GM19193 (cell line): Measurements from ENCODE around the gene SIM1.

Experiments used
- POLR2A ChIP-seq: IDR thresholded peaks from 4 replicates; pipeline ENCODE4 v1.6.1; 2011; ENCODE audit not compliant: insufficient read depth, insufficient read length; ENCODE audit errors: extremely low read depth

Gene SIM1

DNA sequence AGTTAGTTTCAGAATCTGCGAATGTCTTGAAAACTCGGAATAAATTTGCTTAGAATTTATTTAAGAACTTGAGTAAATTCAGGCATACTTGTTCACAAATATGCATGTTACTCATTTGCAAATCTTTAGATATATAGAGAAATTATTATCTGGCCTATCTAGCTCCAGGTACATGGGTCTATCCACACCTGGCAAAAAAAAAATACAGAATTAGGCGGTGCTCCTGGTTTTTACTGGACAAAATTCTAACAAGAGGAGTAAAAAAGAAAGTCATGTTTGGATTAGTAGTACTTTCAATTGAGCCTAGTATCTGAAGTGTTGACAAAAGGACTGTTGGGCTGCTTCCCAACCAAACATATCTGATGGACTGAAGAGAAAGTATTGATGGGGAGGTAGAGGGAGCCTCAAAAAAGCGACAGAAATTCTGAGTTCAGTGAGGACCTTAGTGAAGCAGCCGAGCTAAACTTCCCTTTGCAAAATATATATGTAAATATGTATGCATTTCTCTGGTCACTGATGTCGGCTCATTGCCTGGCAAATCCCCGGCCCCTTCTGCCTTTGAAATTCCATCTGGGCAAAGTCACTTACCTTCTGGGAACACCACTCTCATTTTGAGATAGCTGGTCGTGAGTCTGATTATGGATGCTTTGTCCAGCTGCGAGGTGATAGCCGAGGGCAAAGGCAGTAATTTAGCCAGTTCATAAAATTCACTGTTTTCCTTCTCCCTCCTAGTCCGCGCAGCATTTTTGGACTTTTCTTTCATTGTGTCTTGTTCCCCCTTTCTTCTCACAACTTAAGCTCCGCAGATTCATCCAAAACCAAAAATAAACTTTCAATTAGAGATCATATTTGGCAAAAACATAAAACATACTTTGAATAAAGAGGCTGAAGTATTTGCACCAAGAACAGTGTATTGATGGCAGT, 1.8 kb downstream of the SIM1 start:
- TF ChIP-seq POLR2A: no peak

DNA sequence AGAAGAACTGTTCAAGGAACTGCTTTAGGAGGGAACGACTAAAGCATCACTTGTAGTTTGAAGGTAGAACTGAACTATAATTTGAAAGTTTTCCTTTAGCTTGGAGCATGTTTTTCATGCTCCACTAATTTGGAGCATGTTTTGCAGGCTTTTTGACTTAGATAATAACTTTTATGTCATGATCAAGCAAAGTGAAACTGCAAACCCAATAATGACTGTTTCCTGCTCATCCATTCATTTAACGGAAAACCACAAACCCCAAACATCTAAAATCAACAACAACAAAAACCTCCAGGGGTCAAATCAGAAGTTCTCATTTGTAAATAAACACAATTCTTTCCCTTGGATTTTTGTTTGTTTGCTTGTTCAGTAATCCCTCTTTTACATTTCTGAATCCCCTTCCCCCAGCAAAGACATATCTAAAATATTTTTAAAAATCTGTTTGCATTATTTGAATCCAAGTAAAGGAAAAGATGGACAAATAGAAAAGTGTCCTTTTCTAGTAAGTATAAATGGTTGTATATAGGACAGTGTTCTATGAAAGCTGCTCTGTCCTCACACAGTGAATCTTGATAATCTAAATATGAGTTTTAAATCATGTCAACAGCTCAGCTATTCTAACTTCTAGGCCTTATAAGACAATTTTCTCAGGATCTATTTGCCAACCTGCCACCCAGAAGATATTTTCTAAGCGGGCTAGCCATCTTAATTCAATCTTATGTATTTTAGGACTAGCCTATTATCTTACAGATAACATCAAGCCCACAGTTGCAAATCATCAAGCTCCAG, 2.6 kb downstream of the SIM1 start:
- TF ChIP-seq POLR2A: no peak

DNA sequence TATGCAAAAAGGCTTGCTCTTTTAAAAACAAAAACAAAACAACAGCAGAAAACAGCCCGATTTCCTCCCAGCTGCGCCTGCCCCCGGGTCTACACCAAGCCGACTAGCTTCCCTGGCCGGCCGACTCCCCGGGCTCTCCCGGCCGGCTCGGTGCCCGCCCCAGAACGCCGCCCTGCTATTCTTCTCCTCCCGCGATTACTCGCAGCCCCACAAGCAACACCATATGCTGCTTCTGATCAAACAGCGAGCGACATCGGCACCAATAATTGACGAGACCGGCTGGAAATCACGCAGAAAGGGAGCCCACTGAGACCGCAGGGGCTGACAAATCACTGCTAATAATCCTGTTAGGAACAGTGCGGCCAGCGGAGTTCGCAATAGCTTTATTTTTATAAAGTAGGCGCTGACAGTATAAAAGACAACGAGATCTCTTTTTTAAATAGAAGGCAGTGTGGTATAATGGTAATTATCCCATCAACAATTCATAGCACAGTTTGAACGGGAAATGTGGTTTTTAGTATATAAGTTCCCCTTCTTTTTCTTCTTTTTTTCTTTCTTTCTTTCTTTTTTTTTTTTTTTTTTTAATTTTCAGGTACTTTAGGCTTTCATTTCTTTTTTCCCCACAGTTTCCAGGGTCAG, 3.3 kb downstream of the SIM1 start:
- TF ChIP-seq POLR2A: no peak

DNA sequence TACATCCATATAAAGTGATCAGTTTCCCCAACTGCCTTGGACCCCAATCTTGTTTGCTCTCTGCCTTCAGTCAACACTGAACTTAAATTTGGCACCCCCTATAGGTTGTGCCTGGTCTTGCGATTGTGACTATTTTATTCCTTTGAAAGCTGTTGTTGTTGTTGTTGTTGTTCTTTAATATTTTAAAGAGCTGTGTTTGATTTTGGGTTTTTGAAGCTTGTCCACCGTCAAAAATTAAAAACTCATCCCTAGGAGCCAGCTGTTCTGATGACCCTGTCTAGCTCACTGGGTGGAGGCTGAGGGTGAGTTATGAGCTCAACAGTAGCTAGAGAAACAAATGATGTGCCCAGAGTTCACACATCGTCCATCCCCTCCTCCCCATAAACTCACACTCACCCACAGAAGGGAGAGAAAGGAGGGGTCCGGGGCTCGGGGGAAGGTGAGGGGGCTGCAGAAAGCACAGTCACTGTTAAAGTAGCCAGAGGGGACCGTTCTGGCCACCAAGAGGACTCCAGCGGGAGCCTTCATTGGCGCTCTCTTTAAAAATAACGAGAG, 4.0 kb downstream of the SIM1 start:
- TF ChIP-seq POLR2A: no peak

DNA sequence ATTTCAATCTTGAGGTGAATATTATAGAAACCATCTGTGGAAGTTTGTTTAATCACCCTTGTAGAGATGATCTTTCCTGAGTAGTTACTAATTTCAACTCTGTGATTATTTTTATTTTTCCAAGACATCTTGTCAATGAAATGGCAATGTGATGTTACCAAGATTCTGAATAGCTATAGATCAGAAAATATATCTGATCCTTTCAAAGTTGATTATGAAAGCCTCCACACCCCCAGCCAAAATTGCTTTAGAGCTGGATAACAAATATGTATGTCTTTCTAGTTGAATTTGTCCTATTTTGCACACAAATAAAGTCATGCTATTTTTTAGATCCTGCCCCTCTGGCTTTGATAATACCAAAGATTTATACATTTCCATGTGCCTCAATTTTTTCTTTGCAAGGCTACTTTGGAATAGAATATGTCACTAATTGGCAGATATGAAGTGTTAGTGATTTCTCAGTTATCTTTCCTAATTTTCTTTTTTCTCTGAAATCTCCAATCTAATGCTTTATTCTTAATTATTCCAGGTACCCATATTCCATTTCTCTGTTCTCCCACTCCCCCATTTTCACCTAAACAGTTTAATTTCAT, 5.0 kb downstream of the SIM1 start:
- TF ChIP-seq POLR2A: no peak

DNA sequence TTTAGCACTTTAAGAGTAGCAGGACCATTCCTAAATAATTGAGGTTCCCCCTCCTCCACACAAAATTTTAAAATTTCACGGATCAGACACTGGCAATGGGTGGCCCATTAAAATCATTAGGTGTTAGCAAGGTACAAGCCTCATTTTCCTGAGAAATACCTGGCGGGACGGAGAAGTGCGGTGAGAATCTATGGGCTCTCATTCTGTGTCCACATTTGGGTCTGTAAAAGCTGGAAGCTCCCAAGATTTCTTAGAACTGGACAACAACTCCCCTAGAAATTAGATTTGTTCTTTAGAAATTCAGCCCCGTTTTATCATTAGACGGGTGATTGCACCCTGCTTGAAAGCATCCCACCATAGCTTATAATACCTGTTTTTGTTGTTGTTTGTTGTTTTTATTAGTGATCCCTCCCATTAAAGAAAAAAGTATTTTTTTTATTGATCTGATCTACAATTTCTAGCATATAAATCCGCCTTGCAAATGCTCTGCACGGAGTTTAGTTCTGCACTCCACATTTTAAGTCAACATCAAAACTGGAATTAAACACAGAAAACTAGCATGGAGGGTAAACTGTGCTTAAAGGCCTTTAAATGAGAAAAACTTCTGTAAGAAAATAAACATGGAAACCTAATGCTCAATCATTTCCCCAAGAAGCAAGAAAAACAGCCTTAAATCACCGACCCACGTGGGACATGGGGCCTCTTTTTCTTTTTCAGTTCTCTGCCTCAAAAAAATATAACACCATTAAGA, 5.7 kb downstream of the SIM1 start:
- no peak for TF ChIP-seq POLR2A

DNA sequence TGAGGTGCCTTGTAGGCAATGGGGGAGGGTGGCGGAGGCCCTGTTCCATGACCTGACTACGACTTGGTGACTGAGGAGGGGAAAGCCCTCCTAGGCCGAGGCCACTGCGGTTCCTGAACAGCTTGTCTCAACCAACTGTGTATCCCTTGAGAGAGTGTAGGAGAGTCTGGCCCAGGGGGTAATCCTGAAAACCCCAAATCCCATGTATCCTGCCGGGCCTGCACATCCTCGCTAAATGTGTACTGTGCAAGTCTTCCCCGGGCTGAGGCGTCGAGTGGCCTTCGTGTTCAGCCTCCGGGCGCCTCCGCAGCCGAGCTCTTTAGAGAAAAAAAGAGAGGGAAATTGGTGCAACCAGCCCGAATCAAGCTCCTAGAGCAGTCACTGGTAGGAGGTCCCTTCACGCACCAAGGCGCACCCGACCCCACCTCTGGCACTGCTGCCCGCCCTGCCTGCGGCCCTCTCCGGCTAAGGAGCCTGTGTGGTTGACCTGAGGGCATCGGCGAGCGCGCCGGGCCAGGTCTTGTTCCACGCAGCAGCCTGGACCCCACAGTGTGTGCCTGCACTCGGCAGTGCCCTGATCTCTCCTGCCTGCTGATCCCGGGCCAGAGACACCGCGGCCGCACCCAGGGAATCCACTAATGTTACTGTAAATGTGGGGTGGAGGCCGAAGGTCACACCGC, 7.3 kb downstream of the SIM1 start:
- TF ChIP-seq POLR2A: no peak

DNA sequence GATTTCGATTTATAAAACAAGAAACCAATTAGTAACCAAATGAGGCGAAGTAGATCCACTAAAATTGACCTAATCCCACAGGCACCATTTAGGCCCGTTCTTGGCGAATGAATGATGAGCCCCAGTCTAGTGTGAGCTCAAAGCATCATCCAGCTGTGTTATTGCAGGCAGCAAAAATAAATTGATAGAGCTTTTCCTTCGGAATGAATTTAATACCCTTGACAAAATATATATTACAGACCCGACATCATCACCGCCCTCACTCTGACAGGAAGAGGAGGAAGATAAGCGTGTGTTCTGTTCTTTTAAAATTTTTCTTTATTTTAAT, 7.8 kb downstream of the SIM1 start:
- TF ChIP-seq POLR2A: no peak

DNA sequence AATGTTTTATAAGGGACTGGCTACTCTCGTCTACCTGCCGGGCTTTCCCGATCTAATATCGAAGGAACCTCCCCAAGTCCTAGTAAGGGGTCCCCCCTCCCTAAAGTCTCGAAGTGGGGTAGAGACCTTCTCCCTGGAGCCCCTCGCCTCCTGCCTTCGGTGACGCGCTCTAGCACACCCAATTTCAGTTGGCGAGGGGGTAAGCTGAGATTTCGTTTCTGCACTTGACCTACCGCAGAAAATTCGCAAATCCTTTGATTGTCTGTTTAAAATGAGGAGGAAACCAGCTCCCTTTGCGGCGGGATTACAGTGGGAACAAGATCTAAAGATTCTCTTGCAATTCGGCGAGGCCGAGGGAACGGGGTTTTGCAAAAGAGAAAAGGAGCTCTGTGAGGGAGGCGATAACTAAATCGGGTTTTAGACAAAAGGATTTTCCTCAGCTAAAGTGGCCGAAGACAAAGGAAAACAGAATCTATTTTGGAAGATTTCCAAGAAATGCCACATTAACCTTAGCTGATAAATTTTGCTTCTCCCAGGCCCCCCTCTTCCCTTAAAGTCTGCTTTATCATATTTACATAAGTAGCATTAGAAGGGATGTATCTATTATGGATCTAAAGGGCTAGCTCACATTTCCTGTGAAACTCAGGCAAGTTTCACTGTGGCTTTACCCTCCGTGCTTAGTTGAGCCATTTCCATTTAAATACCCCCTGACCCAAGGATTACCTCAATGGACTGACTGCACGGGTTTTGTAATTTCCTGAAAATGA, 8.4 kb downstream of the SIM1 start:
- no peak for TF ChIP-seq POLR2A

DNA sequence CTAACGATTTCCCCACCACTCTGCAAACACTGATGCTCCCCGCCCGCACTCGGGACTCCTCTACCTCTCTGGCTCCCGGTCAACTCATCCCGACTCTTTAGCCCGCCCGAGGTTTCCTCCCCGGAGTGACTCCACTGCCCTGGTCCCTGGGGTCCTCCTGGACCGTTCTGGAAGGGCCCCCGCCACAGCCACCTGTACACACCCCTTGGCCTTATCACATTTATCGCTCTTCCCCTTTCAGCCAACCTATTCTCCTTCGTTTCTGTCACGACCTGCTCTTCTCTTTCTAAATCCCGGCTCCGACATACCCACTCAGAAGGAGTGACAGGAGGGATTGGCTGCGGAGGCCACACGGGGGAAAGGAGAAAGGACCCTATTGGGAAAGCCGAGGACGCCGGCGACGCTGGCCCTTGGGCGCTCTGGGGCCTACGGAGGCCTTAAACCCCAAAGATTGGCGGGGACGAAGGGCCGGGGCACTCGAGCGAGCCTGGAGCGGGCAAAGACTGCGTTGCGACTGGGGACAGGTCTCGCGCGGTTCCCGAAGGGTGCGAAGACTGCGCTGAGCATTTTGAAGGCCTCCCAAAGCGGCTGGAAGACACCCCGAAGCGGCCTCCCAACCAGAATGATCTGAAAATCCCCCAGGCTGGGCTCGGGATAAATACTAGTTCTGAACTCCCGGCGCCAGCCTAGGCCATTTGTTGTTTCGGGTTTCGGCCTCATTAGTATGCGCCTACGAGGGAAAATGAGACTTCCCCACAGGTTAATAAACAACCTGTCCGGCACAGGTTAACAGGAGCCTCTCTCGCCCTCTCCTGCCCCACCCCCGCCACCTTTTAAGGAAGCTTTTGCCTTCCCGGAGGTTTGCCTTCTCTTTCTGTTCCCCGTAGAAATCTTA, 9.2 kb downstream of the SIM1 start:
- no peak for TF ChIP-seq POLR2A

DNA sequence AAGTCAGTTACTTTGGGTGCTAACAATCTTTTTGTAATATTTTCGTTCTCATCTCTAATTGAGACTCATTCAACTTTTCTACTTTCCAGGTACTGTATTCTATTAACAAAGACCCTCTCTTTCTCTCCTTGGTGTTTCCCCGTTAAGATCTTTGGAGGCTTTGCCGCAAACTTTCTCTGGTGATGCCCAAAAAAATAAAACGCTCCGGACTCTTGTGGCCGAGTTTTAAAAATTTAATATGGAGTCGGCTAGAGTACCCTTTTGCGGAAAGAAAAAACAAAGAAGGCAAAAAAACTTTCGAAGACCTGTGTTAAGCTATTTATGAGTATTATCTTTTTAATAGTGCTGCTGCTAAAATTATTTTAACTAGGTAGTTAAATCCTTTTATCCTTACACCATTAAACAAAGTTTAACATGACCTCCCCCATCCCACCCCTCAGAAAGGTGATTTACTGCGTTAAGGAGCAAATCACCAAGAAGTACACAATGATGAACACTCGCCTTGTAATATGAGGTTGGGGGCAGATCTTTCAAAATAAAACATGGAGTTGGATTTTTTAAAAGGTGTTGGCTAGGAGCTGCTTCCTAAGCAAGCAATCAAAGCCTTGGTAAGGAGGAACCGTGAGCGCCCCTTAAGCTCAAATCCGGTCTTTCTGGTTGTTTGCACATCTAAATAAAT, 10.0 kb downstream of the SIM1 start:
- TF ChIP-seq POLR2A: no peak
